WTC11 (cell line): Measurements from ENCODE around the gene ZNF775. TPM values are rescaled to one million over a fixed set of nuclear protein-coding genes. Genes with fewer than 3 reads are reported as not detected.

Experiments
- ATF2 ChIP-seq: sonication (generic); formaldehyde crosslinking; IDR thresholded peaks from 2 replicates; pipeline ENCODE4 v1.8.1; 2022; ENCODE audit warnings: low read depth, missing genetic modification reagents, borderline replicate concordance
- CREM ChIP-seq: sonication (generic); formaldehyde crosslinking; IDR thresholded peaks from 2 replicates; pipeline ENCODE4 v1.8.1; 2022; ENCODE audit warnings: mild to moderate bottlenecking, missing genetic modification reagents, moderate library complexity
- EMX1 ChIP-seq: fragments of 250-450 bp; sonication (Bioruptor Pico); IDR thresholded peaks from 2 replicates; pipeline ENCODE4 v1.8.0; 2021; ENCODE audit warnings: mild to moderate bottlenecking
- FOXK1 ChIP-seq: sonication (generic); formaldehyde crosslinking; IDR thresholded peaks from 2 replicates; pipeline ENCODE4 v1.8.0; 2022; ENCODE audit warnings: mild to moderate bottlenecking, moderate library complexity, missing genetic modification reagents
- FOXP1 ChIP-seq: sonication (generic); formaldehyde crosslinking; IDR thresholded peaks from 2 replicates; pipeline ENCODE4 v1.8.0; 2022; ENCODE audit warnings: missing genetic modification reagents, mild to moderate bottlenecking, moderate library complexity, borderline replicate concordance
- NFATC4 ChIP-seq: fragments of 250-450 bp; sonication (Bioruptor Pico); IDR thresholded peaks from 2 replicates; pipeline ENCODE4 v1.9.0; 2021; ENCODE audit warnings: mild to moderate bottlenecking
- NFE2L1 ChIP-seq: sonication (generic); formaldehyde crosslinking; IDR thresholded peaks from 2 replicates; pipeline ENCODE4 v1.8.1; 2023; ENCODE audit warnings: missing genetic modification reagents
- NFYB ChIP-seq: sonication (generic); formaldehyde crosslinking; conservative IDR thresholded peaks from 2 replicates; pipeline ENCODE4 v1.8.0; 2022; ENCODE audit warnings: low read depth, missing genetic modification reagents
- RELA ChIP-seq: sonication (generic); formaldehyde crosslinking; IDR thresholded peaks from 2 replicates; pipeline ENCODE4 v1.8.1; 2022; ENCODE audit warnings: missing genetic modification reagents, mild to moderate bottlenecking, borderline replicate concordance
- SMAD3 ChIP-seq: sonication (generic); formaldehyde crosslinking; IDR thresholded peaks from 2 replicates; pipeline ENCODE4 v1.8.0; 2022; ENCODE audit warnings: missing genetic modification reagents, mild to moderate bottlenecking, borderline replicate concordance
- SMAD4 ChIP-seq: sonication (generic); formaldehyde crosslinking; IDR thresholded peaks from 2 replicates; pipeline ENCODE4 v1.8.0; 2022; ENCODE audit warnings: mild to moderate bottlenecking, missing genetic modification reagents
- SP1 ChIP-seq: sonication (generic); formaldehyde crosslinking; conservative IDR thresholded peaks from 2 replicates; pipeline ENCODE4 v1.8.1; 2022; ENCODE audit warnings: missing genetic modification reagents
- TEAD1 ChIP-seq: sonication (generic); formaldehyde crosslinking; IDR thresholded peaks from 2 replicates; pipeline ENCODE4 v1.8.0; 2022; ENCODE audit warnings: mild to moderate bottlenecking, missing genetic modification reagents
- ZNF281 ChIP-seq: sonication (generic); formaldehyde crosslinking; IDR thresholded peaks from 2 replicates; pipeline ENCODE4 v1.8.0; 2023; ENCODE audit warnings: mild to moderate bottlenecking, missing genetic modification reagents
- ZNF671 ChIP-seq: fragments of 250-450 bp; sonication (Bioruptor Pico); IDR thresholded peaks from 2 replicates; pipeline ENCODE4 v1.8.0; 2021; ENCODE audit warnings: mild to moderate bottlenecking
- total RNA-seq: library from RNA; stranded (reverse); gene quantifications from 3 replicates; pipeline ENCODE4 v1.2.3, GENCODE V29; 2021
- TF ChIP-seq, protein P1 (sequence below): fragments of 250-450 bp; sonication (Bioruptor Pico); IDR thresholded peaks from 2 replicates; pipeline ENCODE4 v1.8.0; 2021; ENCODE audit warnings: mild to moderate bottlenecking
- TF ChIP-seq, protein P2 (sequence below): sonication (generic); formaldehyde crosslinking; IDR thresholded peaks from 2 replicates; pipeline ENCODE4 v1.8.0; 2022; ENCODE audit warnings: mild to moderate bottlenecking, missing genetic modification reagents
- TF ChIP-seq, protein P3 (sequence below): sonication (generic); formaldehyde crosslinking; IDR thresholded peaks from 2 replicates; pipeline ENCODE4 v1.8.1; 2022; ENCODE audit warnings: low read depth, mild to moderate bottlenecking, moderate library complexity, missing genetic modification reagents, borderline replicate concordance
- TF ChIP-seq, protein P4 (sequence below): fragments of 250-450 bp; sonication (Bioruptor Pico); IDR thresholded peaks from 2 replicates; pipeline ENCODE4 v1.9.0; 2021; ENCODE audit warnings: mild to moderate bottlenecking, borderline replicate concordance

Gene ZNF775
- total RNA-seq, 1 experiment from 2014 or later: 25.4 TPM

GRCh38 chr7:150368884-150369747 lies 10.0 kb upstream of the ZNF775 start (continued):
- TF ChIP-seq CREM (CRISPR knock-in tag) (peak; percentile 11; the same call in 1 of the 2 replicates), NFE2L1 (peak; percentile 54; the same call in 1 of the 2 replicates), RELA (CRISPR knock-in tag) (0 out of 2 replicates have a peak, but pooled peaks have one; percentile 54), FOXP1 (CRISPR knock-in tag) (peak; percentile 56; the same call in 1 of the 2 replicates), FOXK1 (CRISPR knock-in tag) (peak; percentile 38; the same call in 1 of the 2 replicates), SMAD4 (CRISPR knock-in tag) (no peak), NFATC4 (CRISPR knock-in tag) (no peak), SMAD3 (CRISPR knock-in tag) (0 out of 2 replicates have a peak, but pooled peaks have one; percentile 29), NFYB (CRISPR knock-in tag) (0 out of 2 replicates have a peak, but pooled peaks have one; percentile 9), EMX1 (CRISPR knock-in tag) (0 out of 2 replicates have a peak, but pooled peaks have one; percentile 6), TEAD1 (CRISPR knock-in tag) (peak; percentile 73; the same call in 1 of the 2 replicates), ZNF671 (CRISPR knock-in tag) (no peak), ATF2 (peak; percentile 13; the same call in 1 of the 2 replicates), SP1 (CRISPR knock-in tag) (peak; percentile 39), ZNF281 (CRISPR knock-in tag) (peak; percentile 93)
- TF ChIP-seq, protein P1, sequence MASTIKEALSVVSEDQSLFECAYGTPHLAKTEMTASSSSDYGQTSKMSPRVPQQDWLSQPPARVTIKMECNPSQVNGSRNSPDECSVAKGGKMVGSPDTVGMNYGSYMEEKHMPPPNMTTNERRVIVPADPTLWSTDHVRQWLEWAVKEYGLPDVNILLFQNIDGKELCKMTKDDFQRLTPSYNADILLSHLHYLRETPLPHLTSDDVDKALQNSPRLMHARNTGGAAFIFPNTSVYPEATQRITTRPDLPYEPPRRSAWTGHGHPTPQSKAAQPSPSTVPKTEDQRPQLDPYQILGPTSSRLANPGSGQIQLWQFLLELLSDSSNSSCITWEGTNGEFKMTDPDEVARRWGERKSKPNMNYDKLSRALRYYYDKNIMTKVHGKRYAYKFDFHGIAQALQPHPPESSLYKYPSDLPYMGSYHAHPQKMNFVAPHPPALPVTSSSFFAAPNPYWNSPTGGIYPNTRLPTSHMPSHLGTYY (CRISPR knock-in tag): no peak
- TF ChIP-seq, protein P2, sequence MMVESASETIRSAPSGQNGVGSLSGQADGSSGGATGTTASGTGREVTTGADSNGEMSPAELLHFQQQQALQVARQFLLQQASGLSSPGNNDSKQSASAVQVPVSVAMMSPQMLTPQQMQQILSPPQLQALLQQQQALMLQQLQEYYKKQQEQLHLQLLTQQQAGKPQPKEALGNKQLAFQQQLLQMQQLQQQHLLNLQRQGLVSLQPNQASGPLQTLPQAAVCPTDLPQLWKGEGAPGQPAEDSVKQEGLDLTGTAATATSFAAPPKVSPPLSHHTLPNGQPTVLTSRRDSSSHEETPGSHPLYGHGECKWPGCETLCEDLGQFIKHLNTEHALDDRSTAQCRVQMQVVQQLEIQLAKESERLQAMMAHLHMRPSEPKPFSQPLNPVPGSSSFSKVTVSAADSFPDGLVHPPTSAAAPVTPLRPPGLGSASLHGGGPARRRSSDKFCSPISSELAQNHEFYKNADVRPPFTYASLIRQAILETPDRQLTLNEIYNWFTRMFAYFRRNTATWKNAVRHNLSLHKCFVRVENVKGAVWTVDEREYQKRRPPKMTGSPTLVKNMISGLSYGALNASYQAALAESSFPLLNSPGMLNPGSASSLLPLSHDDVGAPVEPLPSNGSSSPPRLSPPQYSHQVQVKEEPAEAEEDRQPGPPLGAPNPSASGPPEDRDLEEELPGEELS (CRISPR knock-in tag): peak; percentile 39; the same call in 1 of the 2 replicates
- TF ChIP-seq, protein P3, sequence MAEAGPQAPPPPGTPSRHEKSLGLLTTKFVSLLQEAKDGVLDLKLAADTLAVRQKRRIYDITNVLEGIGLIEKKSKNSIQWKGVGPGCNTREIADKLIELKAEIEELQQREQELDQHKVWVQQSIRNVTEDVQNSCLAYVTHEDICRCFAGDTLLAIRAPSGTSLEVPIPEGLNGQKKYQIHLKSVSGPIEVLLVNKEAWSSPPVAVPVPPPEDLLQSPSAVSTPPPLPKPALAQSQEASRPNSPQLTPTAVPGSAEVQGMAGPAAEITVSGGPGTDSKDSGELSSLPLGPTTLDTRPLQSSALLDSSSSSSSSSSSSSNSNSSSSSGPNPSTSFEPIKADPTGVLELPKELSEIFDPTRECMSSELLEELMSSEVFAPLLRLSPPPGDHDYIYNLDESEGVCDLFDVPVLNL (CRISPR knock-in tag): 0 out of 2 replicates have a peak, but pooled peaks have one; percentile 19
- TF ChIP-seq, protein P4, sequence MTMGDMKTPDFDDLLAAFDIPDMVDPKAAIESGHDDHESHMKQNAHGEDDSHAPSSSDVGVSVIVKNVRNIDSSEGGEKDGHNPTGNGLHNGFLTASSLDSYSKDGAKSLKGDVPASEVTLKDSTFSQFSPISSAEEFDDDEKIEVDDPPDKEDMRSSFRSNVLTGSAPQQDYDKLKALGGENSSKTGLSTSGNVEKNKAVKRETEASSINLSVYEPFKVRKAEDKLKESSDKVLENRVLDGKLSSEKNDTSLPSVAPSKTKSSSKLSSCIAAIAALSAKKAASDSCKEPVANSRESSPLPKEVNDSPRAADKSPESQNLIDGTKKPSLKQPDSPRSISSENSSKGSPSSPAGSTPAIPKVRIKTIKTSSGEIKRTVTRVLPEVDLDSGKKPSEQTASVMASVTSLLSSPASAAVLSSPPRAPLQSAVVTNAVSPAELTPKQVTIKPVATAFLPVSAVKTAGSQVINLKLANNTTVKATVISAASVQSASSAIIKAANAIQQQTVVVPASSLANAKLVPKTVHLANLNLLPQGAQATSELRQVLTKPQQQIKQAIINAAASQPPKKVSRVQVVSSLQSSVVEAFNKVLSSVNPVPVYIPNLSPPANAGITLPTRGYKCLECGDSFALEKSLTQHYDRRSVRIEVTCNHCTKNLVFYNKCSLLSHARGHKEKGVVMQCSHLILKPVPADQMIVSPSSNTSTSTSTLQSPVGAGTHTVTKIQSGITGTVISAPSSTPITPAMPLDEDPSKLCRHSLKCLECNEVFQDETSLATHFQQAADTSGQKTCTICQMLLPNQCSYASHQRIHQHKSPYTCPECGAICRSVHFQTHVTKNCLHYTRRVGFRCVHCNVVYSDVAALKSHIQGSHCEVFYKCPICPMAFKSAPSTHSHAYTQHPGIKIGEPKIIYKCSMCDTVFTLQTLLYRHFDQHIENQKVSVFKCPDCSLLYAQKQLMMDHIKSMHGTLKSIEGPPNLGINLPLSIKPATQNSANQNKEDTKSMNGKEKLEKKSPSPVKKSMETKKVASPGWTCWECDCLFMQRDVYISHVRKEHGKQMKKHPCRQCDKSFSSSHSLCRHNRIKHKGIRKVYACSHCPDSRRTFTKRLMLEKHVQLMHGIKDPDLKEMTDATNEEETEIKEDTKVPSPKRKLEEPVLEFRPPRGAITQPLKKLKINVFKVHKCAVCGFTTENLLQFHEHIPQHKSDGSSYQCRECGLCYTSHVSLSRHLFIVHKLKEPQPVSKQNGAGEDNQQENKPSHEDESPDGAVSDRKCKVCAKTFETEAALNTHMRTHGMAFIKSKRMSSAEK (CRISPR knock-in tag): 0 out of 2 replicates have a peak, but pooled peaks have one; percentile 6
